Activated CD4-positive, CD25-positive, alpha-beta regulatory T cell treated with anti-CD3 and anti-CD28 coated beads, Interleukin-2, amount 50 U/mL, for 24 hours (primary cell): ENCODE data around the gene DBI.
"Not testable (repeated sequence)": the region's sequence is repeated elsewhere in the genome, so short reads cannot be mapped to it uniquely, and the experiment has no call there.

Experiments
- ATAC-seq, 2 donors: fragments of 150-1000 bp; cut with Tn5 transposase; one replicate each; pipeline ENCODE4 v1.10.0; 2021; ENCODE audit warnings: mild to moderate bottlenecking in 1 of 2, moderate library complexity in 1 of 2

DBI gene

DNA sequence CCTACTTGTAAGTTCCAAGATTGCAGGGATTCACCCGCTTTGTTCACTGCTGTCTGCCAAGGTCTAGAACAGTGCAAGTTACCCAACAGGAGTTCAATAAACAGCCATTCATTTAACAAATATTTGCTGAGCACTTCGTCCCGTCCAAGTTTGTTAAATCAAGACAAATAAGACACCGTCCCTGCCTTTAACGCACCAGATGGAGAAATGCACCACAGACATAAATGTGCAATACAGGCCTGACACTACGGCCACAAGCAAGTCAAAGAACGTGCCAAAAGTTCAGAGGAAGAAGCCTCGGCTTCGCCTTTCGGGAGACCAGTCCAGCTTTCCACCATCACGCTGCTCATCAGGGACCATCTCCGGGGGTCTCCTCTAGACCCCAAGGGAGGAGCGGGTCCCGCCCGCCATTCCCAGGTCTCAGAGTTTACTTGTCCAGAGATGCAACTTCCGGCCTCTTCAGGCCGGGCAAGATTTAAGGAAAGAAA is 572 bp upstream of the DBI start:
- ATAC-seq: no peak

DNA sequence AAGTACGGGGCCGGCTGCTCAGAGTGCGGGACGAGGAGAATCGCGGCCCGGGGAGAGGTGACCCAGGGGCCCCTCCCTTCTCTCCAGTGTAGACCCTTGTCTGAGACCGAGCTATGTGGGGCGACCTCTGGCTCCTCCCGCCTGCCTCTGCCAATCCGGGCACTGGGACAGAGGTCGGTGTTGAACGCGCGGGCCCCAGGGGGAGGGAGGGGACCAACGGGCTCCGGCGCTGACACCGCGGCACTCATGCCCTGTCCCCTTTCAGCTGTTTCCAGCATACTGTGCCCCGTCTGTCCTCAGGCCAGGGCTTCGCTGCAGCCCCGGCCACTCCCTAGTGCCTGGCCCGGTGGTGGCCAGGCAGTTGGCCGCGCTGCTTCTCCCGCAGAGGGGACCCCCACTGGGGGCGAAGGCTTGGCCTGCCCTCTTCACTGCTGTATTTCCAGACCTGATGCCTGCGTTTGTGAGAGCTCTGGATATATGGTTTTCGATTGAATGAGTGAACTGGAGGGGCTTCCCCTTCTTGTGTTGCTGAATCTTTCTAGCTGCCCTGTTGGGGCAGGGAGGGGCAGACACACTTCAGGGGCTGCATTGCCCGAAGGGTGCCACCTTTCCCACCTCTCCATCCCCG is 809 bp downstream of the DBI start:
- peak; percentile 22 to 26 for ATAC-seq

DNA sequence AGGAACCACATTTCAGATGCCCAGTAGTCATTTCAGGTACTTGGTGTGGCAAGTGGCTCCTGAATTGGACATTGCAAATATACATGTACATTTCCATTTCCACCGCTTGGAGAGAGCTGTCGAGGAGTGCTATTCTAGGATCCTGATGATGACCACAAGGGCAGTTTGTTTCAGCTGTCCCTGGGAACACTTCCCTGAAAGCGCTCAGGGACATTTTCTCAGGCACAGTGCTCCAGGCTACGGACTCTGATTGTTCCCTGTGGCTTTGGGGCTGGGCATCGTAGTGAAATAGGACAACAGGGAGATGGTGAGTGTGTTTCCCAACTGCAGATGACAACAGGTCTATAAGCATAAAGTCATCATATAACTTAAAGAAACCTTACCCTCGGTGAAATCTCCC is 3.1 kb downstream of the DBI start:
- no peak for ATAC-seq

DNA sequence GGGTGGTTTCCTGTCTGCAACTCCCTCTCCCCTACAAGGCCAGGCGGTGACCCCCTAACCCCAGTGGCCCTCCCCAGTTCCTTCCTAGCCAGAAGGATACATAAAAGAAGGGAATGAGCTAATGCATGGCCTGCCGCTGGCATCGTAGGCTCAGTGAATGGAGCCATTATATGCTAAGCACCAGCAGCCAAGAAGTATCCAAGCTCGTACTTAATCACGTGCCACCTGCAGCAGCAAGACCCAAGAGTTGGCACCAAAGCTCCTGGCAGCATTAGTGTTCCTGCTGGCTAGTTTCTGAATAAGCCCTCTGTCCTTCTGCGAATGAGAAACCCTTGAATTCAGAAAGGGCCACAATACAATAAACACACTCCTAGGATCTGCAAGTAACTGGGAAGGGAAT is 4.3 kb downstream of the DBI start:
- no peak for ATAC-seq

DNA sequence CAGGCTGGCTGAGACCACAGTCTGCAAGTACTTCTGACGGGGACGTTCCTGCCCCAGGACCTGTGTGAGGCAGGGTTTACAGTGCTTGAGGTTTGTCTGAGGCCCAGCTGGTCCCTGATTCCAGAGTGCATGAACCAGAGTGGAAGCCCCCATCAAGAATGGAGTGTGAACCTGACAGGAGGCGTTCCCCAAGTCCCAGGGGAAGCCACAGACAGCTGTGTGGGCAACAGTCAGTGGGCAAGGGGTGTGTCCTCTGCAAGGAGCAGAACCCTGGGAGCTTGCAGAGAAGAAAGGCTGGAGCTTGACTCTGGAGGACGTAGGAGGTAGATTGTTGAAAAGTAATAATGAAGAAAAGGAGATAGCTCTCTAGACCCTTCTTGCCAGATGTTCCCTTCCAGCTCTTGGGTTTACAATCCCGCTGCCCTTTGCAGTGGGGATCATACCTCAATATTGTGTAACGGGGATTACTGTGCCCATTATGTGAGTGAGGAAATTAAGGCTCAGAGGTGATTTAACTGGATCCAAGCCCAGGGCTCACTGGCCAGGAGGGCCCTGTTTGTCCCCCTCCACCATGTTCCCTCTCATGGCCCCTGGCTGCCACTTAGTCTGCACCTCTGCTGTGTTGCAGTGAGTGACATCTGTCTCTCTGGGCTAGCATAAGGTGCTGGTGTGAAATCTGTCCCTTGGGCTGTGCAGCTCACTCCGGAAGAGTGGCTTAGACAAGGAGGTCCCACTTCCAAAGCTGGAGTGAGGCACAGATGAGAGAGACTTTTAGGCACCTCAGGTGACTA is 6.2 kb downstream of the DBI start:
- ATAC-seq: no peak

DNA sequence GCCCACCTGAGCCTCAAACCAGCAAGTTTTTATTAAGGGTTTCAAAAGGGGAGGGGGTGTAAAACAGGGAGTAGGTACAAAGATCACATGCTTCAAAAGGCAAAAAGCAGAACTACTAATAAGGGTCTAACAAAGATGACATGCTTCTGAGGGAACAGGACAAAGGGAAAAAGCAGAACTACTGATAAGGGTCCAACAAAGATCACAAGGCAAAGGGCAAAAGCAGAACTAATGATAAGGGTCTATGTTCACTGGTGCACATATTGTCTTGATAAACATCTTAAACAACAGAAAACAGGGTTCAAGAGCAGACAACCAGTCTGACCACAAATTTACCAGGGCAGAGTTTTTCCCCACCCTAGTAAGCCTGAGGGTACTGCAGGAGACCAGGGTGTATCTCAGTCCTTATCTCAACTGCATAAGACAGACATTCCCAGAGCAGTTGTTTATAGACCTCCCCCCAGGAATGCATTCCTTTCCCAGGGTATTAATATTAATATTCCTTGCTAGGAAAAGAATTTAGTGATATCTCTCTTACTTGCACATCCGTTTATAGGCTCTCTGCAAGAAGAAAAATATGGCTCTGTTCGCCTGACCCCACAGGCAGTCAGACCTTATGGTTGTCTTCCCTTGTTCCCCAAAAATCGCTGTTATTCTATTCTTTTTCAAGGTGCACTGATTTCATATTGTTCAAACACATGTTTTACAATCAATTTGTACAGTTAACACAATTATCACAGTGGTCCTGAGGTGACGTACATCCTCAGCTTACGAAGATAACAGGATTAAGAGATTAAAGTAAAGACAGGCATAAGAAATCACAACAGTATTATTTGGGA is 7.3 kb downstream of the DBI start:
- ATAC-seq: not testable (repeated sequence)

DNA sequence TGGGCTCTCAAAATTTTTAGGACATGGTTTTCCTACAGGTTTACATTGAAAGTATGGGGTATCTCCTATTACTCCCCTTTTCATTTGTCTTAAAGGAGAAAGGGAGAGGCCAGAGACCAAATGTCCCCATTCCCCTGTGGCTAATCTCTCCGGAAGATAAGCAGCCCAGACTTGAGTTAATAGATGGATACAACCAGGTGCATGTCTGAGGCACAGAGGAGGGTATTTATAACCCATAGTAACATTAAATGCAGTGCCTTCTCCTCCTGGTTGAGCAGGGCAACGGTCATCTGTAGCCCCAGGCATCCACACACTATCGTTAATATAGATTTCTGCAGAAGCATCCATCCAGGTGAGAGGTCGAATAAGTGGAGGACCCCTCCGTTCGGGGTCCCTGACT is 9.6 kb downstream of the DBI start:
- ATAC-seq: not testable (repeated sequence)

DNA sequence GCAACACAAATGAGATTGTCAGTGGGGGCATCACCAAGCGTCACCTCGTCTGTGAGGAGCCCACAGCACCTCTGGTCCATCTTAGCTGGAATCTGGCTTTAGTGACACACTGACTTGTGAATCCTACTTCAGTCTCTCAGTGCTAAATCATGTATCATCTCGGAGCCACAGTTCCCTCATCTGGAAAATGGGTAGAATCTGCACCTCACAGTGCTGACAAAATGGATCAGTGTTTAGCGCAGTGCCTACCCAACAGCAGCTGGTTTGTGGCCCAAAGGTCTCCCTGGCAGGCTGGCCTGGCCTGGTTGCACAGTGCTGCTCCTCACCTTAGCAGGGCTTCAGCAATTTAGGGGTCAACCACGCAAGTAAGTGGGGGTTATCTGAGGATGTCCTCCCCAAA is 10.0 kb downstream of the DBI start:
- no peak for ATAC-seq

DNA sequence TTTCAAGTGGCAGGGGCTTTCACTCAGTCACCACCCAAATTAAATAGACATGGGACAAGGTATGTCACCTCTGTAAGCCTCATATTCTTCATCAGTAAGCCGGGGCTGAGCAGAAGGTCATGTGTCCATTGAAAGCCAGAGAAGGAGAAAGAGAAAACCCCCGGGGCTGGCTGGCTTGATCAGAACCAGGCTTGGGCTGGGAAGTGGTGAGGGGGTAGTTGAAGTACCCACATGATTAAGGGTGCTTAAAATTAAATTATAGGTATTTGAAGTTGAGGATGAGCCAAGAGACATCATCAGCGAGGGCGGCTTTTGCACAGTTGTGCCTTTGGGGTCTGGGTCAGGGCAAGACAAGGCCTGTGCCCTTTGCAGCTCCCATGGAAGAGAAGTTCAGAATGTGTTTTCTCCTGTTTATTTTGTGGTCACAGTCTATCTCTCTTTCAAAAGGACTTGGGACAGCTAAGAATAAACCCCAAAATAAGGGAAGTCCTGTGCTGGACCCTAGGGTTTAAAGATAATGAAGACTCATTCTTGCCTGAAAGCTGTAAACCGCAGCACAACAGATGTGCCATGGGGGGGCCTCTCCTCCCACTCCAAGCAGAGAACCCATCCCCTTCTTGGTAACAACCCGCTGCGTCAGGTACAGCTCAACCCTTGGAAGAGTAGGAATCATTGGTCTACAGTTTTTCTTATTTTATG is 10.7 kb downstream of the DBI start:
- no peak for ATAC-seq

DNA sequence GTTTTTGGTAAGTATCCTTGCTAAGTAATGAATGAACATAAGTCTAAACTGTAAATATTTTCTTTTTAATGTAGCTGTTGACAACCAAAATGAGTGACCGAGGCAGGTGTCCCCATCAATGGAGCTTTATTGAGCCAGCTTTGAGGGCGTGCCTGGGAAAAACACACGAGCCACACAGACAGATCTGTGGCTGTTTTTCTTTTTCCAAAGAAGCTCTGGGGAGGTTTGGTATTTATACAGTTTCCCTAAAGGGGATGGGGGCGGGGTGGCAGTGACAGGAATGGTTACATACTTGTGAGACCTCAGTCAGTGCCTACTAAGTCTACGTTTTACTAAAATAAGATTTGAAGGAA is 11.2 kb downstream of the DBI start:
- ATAC-seq: no peak

DNA sequence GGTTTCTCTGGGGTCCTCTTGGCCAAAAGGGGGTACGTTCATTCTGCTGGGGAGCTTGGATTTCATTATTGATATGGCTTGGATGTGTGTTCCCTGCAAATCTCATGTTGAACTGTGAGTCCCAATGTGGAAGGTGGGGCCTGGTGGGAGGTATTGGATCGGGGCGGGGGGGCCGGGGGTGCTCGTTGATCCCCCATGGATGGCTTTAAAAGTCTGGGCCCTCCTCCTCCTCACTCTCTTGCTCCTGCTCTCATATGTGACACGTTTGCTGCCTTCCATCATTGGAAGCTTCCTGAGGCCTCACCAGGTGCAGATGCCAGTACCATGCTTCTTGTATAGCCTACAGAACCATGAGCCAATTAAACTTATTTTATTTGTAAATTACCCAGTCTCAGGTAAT is 11.8 kb downstream of the DBI start:
- ATAC-seq: no peak

DNA sequence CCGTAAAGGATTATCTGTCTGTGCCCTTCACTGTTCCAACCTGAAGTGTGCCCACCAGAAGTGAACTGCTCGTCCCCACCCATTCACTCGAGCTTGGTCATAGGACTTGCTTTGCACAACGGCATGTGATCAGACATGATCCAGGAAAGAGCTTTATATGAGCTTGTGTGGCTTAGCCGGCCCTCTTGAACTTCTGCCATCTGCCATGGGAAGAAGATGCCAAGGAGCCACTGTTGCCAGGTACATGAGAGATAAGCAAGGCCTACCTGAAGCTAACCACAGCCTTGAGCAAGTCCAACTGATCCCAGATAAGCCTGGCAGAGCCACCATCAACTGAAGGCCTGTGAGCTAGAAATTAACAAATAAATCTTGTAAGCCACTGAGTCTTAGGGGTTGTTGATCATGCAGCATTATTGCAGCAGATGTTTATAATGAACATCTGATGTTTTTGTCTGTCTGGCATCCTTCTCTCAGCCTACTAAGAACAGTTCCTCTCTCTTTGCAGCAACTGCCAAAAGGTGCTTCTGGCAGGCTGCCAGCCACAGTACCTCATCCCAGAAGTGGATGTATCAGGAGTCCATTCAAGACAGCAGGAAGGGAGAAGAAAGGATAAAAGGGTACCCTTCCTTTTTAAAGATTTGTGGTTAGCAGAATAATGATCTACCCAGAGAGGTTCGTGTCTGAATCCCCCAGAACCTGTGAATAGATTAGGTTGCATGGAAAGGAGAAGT is 16.8 kb downstream of the DBI start:
- no peak for ATAC-seq

DNA sequence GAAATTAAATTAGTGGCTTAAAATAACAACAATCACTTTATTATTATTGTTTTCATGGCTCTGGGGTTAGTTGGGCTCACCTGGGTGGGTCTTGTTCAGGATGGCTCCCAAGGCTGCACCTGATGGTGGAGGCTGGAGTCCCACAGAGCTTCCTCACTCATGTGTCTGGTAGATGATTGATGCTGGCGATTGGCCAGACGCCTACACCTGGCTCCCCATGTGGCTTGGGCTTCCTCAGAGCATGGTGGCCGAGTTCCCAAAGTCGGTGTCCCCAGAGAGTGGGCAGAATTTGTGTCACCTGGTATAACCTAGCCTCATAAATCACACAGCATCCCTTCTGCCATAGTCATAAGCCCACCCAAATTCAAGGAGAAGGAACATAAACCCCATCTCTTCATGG is 18.2 kb downstream of the DBI start:
- no peak for ATAC-seq

DNA sequence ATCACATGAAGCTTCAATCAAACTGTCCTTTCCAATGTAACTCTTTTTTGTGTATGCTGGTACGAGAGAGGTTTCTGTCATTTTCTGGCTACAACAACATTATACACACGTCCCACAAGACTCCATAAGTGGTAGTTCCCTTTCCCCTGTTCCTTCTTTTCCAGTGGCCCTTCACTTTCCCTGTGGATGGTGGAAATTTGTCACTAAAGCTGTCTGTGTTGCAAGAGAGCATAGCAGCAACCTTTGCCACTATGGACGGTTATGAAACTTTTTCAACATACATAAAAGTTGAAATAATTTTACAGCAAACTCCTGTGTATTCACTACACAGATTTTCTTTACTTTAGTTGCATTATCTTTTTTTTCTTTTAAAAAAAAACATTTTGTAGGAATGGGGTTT is 18.7 kb downstream of the DBI start:
- no peak for ATAC-seq

DNA sequence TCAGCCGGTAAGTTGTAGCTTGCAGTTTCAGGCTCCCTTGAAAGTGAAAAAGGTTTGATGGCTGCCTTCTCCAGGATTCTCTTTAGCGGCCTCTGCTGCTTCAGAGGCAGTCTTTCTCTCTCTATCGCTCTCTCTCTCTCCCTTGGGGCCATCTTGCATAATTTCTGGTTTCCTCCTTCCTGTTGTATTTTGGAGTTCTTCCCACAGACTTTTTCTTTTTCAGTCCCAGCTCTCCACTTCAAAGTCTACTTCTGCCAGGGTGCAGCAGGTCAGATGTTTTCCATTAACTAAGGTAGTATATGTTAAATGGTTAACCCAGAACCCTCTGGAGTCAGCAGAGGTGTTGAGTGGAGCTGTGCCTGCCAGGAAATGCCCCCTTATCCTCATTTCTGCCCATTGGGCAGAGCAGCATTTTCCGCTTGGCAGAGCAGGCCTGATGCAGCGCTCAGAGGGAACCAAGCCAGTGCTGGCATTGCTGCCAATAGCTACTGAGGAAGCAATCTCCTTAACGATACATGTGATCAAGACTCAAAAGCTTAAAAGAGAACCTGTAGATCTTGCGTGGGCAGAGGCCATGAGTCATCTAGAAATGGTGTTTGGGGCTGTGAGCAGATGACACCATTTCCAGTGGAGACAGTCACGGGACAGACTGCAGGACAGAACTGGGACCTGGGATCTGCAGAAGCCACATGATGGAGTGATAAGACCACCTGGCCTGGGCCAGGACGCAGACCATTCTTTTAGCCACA is 20.8 kb downstream of the DBI start:
- peak; percentile 46 to 60 for ATAC-seq

DNA sequence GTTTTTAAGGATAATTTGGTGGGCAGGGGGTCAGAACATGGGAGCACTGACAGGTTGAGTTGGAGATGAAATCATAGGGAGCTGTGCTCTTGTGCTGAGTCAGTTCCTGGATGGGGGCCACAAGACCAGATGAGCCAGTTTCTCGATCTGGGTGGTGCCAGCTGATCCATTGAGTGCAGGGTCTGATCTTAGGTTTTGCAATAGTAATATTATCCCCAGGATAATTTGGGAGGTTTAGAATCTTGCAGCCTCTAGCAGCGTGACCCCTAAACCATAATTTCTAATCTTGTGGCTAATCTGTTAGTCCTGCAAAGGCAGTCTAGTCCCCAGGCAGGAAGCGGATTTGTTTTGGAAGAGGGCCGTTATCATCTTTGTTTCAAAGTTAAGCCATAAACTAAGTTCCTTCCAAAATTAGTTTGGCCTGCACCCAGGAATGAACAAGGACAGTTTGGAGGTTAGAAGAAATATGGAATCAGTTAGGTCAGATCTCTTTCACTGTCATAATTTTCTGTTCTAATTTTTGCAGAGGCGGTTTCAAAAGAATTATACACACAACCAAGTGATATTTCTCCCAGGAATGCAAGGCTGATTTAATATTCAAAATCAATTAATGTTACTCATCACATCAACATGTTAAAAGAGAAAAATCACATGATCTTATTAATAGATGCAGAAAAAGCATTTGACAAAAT is 23.0 kb downstream of the DBI start:
- no peak for ATAC-seq

DNA sequence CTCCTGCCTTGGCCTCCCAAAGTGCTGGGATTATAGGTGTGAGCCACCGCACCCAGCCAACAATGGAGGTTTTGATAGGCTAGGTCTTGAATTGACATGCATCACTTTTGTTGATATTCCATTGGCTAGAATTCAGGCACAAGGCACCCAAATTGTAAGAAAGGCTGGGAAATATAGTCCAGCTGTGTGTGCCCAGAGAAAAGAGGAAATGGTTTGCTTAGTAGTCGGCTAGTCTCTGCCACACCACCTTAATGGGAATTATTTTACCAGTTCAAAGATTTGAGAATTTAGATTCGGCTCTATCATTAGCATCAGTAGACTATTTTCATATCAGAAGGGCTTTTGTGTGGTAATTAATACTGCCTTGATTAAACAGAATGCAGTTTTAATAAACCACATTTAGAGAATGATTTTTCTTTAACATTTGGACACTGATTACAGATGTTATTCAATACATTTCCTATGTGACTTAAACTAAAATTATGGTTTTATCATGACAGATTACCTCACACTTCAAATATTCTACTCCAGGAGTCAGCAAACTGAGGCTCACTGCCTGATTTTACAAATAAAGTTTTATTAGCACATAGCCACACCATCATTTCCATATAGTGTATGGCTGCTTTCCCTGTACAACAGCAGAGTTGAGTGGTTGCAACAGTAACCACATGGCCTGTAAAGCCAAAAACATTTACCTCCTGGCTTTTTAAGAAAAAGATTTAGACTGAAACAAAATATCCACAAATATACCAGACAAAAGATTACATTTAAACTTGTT is 27.4 kb downstream of the DBI start:
- no peak for ATAC-seq

DNA sequence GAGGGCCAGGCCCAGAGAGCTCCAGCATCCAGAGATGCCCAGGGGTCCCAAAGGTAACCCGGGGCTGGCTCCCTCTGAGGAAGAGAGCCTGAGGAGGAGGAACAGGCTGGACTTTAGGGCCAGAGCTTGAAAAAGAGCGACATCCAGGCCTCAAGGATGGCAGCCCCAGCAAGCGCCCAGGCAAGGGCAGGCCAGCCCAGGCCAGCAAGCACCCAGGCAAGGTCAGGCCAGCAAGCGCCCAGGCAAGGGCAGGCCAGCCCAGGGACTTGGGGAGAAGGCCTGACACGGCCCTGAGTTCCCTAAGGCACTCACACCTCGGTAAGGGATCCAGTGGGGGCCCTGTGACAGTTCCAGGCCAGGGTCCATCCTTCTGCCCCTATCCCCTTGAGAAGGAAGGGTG is 30.4 kb downstream of the DBI start:
- ATAC-seq: no peak

DNA sequence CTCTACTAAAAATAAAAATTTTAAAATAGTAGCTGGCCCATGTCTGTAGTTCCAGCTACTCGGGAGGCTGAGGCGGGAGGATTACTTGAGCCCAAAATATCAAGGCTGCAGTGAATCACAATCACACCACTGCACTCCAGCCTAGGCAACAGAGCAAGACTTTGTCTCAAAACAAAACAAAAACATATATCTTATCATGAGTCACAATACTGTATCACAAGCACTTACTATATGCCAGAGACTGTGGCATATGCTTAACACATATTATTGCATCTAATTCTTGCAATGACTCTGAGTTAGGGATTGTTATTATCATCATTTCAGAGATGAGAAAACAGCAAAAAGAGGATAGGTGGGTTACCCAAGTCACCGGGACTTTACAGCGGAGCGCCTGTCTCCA is 35.3 kb downstream of the DBI start:
- no peak for ATAC-seq
